Glomerular visceral epithelial cell (primary cell): ENCODE results near the gene GPRC5B.
A peak's percentile ranks its signal among the peaks of the same experiment; 100 is the strongest.

Source experiments
- DNase-seq: peaks from one replicate; pipeline ENCODE4 v3.0.0-alpha.2; 2016; ENCODE audit errors: extremely low spot score

GPRC5B gene

GRCh38 chr16:19872179-19872863 is 12.3 kb downstream of the GPRC5B start:
- DNase-seq = no peak

GRCh38 chr16:19871721-19872120 is 12.9 kb downstream of the GPRC5B start:
- no peak for DNase-seq

DNA sequence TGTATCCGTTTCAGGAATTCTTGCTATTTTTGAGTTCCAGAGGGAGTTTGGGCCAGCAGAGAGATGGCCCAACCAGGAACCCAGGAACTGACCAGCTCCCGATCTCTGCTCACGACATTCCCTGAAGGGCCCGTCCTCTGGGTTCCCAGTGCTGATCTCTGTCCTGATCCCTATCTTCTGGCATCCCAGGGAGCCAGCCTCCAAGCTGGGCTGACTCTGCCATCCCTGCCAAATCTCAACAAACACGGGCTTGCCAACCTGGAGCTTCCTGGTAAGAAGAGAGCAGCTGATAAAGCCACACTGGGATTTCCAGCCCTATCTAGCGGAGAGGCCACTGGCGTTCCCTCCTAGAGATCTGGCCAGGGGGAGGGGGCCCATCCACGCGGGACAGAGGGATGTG is 16.2 kb downstream of the GPRC5B start:
- no peak for DNase-seq

GRCh38 chr16:19864566-19864965 is 20.1 kb downstream of the GPRC5B start:
- DNase-seq = no peak

- no peak for DNase-seq
Measured at GRCh38 chr16:19863990-19864389, 20.7 kb downstream of the GPRC5B start.

DNA sequence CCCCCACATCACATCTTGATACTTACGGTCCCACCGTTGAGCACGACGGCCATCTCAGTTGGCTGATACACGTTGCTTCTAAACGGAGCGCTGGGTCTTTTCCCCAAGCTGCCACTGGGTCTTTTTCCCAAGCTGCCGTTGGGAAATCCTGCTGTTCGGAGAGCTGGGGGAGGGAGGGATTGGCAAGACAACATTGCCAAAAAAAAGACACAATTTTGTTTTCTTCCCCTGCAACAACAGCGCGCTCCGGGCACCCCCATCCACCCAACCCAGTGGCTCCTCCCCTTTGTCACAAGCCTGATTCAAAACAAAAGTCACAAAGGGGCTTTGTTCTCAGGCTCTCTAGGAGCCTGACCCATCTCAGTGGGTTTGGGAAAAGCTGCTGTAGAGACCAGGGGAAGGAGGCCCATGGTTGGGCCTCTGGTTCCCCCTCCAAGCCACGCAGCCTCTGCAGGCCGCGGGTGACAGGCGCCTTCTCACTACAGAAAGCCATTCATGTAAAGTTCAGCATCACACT is 22.8 kb downstream of the GPRC5B start:
- DNase-seq = no peak

GRCh38 chr16:19861133-19861532 is 23.5 kb downstream of the GPRC5B start:
- no peak for DNase-seq

GRCh38 chr16:19860166-19861041 is 24.2 kb downstream of the GPRC5B start:
- peak; percentile 67 for DNase-seq

DNA sequence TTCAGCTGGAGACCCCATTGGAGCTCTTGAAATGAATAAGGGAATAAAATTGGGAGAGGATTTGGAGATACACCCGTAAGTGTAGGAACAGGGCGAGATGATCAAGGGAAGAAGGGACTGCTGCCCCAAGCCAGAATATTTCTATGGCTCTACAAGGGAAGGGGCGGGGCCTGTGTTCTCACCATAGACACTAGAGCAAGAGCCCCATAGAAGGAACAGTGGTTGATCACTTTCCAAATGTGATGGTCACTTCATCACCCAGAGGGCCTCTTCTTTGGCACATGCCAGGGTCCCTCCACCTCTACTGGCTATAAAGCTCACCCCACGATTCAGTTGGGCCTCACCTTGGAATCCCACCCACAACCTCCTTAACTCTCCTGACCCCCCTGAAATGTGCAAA is 25.0 kb downstream of the GPRC5B start:
- no peak for DNase-seq

- DNase-seq = no peak
Measured at GRCh38 chr16:19859166-19859565, 25.5 kb downstream of the GPRC5B start.

- no peak for DNase-seq
Measured at GRCh38 chr16:19858340-19859018, 26.2 kb downstream of the GPRC5B start.

DNA sequence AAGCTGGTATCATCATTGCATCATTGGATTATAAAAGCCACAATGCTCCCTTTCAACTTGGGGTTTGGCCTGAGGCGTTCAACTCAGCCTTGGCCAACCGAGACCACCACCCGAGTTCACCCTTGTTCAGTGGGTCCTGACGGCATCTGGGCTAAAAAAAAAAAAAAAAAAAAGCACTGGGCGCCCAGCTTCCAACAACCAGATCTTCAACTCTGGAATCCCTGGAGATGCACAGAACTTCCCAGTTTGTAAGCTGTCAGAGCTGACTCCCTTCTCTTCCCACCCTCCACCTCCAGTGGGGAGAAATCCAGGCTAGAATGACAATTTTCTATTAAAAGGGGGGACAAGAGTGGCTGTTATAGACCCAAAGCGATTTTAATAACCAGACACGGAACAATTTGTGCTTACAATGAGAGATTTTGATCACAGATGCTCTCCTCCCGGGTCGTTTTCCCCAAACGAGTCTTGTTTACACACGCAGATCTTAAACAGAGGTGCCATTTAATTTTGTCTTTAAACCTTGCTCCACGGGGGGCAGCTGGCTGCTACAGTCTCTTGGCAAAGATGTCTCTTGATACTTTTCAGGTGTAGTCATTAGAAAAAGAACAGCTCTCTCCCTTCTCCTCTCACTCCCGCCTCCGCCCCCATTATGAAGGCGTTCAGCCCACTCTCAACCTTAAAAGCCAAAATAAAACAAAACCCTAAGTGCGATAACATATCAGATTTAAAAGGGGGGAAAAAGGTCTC is 26.9 kb downstream of the GPRC5B start:
- no peak for DNase-seq

DNA sequence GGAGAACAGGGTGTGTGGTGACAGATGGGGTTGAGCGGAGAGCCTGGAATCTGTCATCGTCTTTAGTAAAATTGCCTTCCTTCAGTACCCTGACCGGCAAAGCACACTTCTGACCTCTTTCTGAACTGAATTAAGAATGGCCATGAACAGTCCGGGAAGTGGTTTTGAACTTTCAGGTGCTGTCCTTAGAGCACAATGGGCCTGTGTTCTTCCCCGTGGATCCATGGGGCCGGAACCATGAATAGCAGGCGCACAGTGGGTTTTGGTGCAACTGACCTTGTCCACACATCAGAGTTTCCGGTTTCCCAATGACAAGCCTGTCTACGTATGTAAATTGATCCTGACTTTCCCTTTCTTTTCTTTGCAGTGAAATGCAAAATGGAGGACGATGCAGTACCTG is 28.5 kb downstream of the GPRC5B start:
- DNase-seq = no peak

DNA sequence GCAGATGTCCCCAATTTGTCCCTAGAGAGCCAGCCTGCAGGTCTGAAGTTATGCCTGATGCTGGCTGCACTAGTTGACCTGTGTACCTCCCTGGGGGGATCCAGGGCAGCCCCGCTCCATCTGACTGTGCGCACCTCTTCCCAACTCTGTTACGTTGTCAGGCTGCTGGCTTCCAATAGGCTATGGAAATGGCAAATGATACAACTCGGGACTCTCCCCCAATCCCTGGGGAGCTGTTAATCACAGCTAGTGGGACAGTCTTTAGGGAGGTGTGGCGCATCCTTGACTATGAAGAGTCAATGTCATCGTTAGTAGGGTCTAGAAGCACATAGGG is 30.1 kb downstream of the GPRC5B start:
- DNase-seq = no peak

- DNase-seq = no peak
Measured at GRCh38 chr16:19853742-19854542, 30.7 kb downstream of the GPRC5B start.

- no peak for DNase-seq
Measured at GRCh38 chr16:19853132-19853741, 31.4 kb downstream of the GPRC5B start.

GRCh38 chr16:19851476-19851875 is 33.2 kb downstream of the GPRC5B start:
- DNase-seq = no peak

DNA sequence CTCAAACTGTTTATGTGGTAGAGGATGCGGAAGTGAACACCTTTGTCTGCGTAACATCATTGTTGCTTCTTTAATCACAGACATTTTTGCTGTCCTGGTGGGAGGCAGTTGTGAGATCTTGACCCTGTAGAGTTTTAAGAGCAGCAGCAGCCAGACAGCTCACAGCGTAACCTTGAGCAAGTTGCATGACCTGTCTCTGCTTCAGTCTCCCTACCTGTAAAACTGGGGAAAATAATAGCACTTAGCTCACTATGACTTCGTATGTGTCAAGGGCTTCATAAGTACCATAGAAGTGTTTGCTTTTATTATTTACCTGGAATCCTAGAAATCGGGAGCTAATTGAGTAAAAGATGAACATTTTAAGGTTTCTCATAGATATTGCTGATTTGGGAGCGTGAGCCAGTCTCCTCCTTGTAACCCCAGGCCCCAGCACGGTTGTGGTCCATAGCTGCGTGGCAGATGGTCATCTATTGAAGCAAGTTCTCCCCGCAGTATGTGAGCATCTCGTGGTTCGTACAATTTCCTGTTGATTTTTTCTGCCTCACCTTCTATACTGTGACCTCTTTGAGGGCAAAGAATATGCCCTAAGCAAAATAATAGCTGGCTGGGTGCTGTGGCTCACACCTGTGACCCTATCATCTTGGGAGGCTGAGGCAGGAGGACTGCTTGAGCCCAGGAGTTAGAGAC is 34.4 kb downstream of the GPRC5B start:
- DNase-seq = no peak

DNA sequence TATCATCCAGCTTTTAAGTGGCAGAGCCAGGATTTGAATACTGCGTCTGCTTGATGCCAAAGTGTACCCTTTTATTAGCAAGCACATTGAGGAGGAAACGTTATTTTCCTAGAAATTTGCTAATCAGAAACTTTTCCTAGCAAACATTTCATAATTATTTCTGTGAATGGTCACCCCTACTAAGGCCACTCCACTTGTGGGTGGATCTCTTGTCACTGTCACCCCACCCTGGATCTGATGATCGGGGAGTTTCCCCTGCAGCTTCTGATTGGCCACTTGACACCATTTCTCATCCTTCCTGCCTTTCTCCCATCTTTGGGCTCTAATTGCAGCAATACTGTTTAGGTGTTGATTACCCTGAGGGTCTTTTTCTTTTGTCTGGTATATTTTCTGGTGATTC is 35.9 kb downstream of the GPRC5B start:
- no peak for DNase-seq

DNA sequence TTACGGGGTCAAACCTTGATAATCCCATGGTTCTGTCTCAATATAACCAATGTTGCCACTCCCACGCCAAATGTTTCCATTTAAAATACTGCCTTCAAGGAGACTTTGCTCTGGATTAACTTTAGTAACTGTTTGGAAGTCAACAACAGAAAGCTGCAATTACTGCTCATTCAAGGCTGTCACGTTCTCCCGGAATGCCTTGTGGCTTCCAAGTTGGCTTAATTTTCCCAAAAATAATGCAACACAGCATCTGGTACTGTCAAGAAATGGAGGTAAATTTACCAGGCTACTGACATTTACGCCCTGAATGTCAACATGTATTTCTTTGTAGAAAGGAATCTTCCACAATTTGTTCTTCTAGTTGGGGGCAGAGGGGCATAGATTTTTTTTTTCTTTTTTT is 38.2 kb downstream of the GPRC5B start:
- DNase-seq = no peak
